HG02885 (cell line): ENCODE measurements around the gene TTLL3.
"Not testable (repeated sequence)": the region's sequence is repeated elsewhere in the genome, so short reads cannot be mapped to it uniquely, and the experiment has no call there.

Experiments used
- ATAC-seq: cut with Tn5 transposase; IDR thresholded peaks from one replicate; pipeline ENCODE4 v1.9.1; 2021; ENCODE audit warnings: mild to moderate bottlenecking; ENCODE audit not compliant: unreplicated experiment, poor library complexity

Gene TTLL3

GRCh38 chr3:9834520-9835380 is 24.7 kb downstream of the TTLL3 start:
- ATAC-seq = no peak

DNA sequence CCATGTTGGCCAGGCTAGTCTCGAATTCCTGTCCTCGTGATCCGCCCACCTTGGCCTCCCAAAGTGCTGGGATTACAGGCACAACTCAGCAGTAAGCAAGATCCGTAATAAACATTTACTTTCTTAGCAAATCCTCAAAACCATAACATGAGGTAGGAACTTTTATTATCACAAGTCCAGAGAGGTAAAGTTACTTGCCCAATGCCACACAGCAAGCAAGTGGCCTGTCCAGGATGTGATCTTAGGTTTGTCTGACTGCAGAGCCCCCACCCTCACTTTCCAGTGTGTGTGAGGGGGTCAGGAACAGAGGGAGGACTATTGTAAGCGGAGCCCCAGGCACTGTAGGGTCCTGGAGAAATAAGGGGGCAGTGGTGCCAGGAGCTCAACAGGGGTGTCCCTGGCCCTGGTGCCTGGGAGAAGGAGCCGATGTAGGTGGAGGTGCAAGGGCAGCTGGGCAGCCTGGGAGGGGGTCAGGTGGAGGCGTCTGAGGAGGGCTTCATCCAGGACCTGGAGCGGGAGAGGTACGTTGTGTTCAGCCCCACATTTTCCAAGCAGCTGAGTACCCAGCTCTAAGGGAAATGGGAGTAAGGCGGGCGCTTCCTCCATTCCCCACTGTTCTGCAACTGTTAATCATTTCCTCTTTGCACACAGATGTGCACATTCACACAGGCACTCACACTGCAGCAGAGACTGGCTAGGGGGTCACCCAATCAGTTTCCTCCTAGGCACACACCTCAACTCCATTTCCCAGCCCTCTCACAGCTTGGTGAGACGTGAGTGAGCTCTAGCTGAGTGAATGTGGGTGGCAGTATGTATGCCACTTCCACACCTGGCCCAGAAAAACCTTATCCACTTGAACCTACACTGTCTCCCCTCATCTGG is 27.9 kb downstream of the TTLL3 start:
- no peak for ATAC-seq

DNA sequence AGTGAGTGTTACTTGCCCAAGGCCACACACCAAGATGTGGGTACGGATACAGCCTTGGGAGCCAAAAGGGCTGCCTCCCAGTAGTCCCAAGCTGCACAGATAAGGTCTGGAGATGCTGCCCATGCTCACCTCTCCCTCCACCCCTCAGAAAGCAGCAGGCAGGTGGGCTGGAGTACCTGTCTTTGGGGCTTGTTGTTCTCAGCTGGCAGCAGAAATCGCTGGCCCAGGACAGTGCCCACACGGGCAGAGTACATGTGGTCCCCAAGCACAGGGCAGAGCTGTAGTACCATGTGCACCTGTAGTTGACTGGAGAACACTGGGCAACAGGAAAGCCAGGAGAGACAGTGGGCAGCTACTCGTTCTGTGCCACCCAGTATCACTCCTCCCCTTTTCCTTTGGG is 28.8 kb downstream of the TTLL3 start:
- ATAC-seq = no peak

DNA sequence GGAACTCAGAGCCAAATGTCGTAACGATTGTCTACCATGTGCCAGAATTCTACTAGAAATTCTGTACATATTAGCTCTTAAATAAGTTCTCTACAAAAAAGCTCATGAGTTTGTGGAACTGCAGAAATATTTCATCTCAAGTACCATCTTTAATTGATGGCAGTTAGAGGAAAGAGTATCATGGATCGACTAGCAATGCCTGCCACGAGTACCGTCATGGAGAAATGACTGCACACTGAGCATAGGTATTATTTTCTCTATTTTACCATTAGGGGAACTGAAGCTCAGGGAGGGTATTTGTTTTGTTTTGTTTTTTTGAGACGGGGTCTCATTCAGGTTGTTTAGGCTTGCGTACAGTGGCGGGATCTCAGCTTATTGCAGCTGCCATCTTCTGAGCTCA is 31.0 kb downstream of the TTLL3 start:
- ATAC-seq = no peak

- peak; percentile 99 for ATAC-seq
Observed at GRCh38 chr3:9843715-9844438, 33.8 kb downstream of the TTLL3 start, which contains the start of gene RPUSD3. Gene RPUSD3 (minus strand): TSS chr3:9844008. CDS start chr3:9843990, 18 bp downstream.

DNA sequence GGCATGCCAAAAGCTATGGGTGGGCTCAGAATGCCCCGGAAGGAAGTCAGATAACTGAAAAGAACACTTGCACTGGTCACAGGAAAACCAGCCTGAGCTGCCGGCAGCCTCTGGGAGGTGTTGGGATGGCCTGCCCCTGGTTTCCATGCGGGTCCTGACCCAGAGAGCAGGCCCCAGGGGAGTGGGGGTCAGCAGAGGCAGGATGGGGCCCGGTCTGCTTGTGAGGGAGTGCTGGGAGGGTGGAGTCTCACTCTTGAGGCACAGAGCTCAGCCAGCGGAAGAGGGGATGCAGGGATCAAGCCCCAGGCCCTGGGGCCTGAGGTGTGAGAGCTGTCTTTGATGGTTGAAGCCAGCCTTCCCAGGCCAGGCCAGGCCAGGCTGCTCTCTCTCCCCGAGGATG is 36.2 kb downstream of the TTLL3 start:
- no peak for ATAC-seq

- ATAC-seq = no peak
Observed at GRCh38 chr3:9846931-9847488, 36.9 kb downstream of the TTLL3 start.

- not testable (repeated sequence) for ATAC-seq
Observed at GRCh38 chr3:9847870-9848269, 37.8 kb downstream of the TTLL3 start.

- not testable (repeated sequence) for ATAC-seq
Observed at GRCh38 chr3:9848860-9849259, 38.8 kb downstream of the TTLL3 start.

- not testable (repeated sequence) for ATAC-seq
Observed at GRCh38 chr3:9851383-9851782, 41.3 kb downstream of the TTLL3 start.

DNA sequence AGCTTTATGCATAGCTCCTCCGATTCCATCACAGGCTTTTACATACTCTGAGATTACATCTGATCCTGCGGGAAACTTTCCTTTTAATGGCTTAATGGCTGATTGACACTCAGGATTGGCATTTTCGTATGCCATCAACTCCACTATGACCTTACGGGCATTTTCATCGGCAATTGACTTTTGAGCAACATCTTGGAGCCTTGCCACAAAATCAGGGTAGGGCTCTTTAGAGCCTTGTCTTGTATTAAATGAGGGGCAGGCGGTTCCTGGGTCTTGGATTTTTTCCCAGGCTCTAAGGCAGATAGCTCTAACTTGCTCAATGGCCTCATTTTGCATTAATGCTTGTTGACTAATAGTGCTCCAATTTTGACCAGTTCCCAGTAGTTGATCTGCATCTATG is 41.9 kb downstream of the TTLL3 start:
- not testable (repeated sequence) for ATAC-seq

DNA sequence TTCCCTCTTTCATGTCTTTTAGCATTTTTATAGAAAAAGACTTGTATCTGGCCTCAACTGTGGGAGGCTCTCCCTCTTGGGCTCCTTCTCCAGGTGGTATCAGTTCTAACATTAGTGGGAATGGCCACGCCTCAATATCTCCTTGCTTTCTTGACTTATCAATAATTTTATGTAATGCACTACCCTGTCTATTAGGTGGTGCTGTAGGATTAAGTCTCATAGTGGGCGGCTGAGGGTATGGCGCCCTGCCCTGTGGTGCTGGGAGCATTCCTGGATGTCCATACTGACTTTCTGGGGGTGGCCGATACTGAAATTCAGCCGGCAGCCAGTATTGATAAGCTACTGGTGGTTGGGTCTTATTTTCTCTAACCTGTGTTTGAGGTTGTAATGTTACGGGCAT is 42.5 kb downstream of the TTLL3 start:
- no peak for ATAC-seq

DNA sequence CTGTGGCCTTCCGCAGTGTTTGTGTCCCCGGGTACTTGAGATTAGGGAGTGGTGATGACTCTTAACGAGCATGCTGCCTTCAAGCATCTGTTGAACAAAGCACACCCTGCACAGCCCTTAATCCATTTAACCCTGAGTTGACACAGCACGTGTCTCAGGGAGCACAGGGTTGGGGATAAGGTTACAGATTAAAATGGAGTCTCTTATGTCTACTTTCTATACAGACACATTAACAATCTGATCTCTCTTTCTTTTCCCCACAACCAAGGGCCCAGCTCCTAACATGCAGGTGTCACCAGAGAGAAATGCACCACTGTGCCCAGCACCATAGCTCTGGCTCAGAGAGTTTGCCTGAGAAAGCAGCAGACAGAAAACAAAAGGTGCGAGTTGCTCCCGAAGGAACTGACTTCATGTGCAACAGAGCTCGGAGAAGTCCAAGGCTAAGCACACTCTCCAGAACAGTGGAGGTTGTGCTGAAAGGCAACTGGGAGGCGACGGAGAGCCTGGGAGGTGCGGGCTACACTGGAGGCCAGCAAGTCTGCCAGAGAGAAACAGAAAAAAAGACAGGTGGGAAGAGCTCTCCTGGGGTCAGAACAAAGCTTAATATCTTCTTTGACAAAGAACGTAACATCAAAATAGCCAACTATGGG is 44.4 kb downstream of the TTLL3 start:
- not testable (repeated sequence) for ATAC-seq

DNA sequence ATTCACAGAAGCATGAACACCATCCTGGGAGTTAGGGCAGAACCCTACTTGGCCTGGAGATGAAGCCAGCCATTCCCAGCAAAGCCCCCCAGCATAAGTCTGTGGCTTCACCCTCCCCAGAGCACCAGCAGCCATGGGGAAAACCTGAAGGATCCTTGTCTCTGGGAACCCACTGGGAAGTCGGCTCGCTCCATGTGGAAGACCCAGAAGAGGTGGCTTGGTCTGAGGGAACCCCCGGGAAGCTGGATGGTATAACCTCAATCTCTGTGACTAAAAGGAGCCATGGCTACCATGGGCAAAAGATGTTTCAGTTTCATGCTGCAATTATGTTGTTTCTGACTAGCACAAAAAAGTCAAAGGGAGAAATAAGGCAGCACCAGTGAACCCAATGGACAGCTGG is 45.5 kb downstream of the TTLL3 start:
- ATAC-seq = no peak

DNA sequence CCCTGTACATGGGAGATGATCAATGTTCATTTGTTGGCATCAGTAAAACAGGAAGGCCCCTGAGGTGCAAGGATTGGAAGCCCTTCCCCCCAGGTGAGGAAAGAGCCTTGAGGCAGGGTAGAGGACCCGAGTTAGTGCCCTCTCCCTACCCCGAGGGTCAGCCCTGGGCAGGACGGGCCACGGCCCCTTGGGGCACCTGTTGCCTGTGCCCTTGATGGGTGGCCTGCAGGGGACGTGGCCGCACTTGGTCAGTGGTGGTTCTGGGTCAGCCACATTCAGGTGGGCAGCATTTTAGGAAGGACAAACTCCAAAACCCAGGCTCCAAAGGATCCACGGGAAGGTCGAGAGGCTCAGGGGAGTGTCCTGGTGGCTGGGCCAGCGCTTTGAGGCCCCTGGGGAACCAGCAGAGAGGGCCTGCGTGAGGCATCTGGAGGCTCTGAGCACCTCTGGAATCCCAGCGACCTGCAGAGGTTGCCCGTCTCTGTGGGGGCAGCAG is 49.5 kb downstream of the TTLL3 start:
- no peak for ATAC-seq

DNA sequence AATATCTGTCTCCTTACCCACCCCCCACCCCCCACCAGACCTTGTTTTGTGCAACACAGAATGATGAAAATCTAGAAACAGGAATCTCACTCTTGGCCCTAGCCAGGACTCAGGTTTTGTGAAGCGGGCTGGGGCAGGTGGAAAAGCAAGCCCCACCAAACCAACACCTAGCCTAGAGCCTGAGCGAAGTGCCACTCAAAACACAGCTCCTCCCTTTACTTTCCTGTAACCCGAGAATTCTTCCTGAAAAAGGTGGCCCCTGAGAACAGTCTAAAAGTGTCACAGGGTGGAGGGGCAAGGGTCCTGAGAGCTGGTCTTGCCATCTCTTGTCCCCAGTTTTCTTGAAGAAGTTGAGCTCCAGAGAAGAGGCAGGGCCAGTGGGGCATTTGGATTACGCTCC is 51.1 kb downstream of the TTLL3 start:
- ATAC-seq = no peak

- ATAC-seq = no peak
Observed at GRCh38 chr3:9861626-9862130, 51.6 kb downstream of the TTLL3 start.

GRCh38 chr3:9862391-9863057 is 52.5 kb downstream of the TTLL3 start:
- ATAC-seq = no peak
